ENCODE measurements around the gene VEZT.

GRCh38 chr12:95230313-95230712, 12.7 kb downstream of the VEZT start:
- TF ChIP-seq CTCF (conservative IDR thresholded peaks at IDR 0.05): no peak
- TF ChIP-seq ZFX (IDR thresholded peaks at IDR 0.05): no peak

All from C4-2B (cell line).